Fibroblast of skin of abdomen (primary cell): Measurements from ENCODE around the gene PLEKHG5.

ENCODE experiments used
- DNase-seq: peaks from one replicate; pipeline ENCODE4 v3.0.0-alpha.2; 2013

Gene PLEKHG5

DNA sequence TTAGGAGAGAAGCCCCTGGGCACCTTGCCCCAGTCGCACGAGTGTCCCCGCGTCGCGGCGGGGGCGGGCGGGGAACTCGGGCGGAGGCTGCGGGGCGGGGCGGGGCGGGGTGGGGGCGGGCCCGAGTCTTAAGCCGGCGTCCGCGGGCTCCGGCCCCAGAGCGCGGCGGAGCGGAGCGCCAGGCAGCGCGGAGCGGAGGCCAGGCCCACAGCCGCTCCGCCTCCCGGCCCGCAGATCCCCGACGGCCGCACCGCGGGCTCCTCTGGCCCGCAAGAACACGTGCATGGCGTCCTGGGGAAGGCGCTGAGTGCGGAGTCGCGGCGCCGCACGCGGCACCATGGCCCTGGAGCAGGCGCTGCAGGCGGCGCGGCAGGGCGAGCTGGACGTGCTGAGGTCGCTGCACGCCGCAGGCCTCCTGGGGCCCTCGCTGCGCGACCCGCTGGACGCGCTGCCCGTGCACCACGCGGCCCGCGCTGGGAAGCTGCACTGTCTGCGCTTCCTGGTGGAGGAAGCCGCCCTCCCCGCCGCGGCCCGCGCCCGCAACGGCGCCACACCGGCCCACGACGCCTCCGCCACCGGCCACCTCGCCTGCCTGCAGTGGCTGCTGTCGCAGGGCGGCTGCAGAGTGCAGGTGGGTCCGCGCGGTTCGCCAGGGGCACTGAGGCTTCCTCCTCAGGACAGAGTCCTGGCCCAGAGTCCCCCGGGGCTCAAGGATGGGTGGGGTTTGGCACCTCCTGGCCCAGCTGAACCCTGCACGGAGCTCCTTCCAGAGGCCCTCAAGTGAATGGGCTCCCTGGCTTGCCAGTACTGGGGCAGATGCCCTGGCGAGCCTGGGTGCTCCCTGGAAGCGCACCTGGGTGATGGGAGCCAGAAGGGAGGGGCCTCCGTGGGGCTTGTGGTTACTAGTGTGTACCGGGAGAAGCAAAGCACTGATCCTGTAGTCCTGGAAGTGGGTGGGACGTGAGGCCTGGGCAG is 66.6 kb downstream of the PLEKHG5 start, which contains the start of gene ESPN:
TSS of gene ESPN (plus strand) at position 158 of the 975 bp plus-strand sequence. CDS start at position 338, 180 bp downstream.
- no peak for DNase-seq

DNA sequence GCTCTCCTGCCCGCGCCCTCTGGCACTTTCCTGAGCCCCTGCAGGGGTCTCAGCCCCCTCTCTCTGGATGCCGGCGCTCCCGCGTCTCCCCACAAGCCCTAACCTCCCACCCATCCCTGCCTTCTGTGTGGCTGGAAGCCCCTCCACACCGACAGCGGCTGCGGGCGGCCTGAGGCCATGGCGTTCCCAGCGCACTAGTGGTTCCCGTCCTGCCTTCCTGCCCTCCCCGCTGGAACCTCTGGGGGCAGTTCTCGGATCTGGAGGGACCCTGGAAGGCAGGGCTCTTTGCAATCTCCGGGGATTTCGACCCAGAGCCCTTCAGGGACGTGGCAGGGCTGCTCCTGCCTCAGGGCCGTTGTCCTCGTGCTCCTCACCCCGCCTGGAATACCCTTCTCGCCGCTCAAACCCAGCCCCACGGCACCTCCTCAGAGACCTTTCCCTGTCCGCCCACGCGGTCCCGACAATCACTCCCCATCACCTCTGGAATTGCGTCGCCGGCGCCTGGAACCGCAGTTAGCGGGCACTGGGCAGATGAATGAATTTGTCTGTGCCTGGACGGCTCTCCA is 67.4 kb downstream of the PLEKHG5 start:
- DNase-seq: no peak

DNA sequence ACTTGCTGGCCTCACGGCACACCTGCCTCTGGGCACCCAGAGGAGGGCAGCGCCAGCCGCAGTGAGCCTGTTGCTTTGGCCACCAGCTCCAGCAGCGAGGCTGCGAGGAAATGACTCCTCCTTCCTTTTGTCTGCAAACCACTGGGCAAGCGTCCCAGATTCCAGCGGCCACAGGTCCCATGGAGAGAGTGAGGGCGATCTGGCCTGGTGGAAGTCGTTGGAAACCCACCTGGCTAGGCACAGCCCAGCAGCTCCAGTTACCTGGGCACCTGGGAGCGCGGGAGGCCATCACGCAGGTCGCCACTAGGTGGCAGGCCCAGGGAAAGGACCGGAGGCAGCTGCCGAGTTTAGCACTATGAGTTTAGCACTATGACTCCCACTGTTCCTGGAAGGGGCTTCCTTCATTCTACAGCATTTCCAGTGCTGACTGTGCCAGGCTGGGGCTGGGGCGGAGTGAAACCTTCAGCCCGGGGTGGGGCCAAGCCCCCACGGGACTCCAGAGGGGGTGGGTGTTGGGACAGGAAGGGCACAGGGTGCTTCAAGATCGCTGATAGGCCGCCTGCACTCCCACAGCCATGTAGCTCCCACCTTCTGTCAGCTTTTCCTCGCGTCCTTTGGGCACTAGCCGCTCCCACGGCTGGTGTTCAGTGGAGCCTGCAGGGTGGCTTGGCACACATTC is 68.0 kb downstream of the PLEKHG5 start:
- peak; percentile 11 for DNase-seq

DNA sequence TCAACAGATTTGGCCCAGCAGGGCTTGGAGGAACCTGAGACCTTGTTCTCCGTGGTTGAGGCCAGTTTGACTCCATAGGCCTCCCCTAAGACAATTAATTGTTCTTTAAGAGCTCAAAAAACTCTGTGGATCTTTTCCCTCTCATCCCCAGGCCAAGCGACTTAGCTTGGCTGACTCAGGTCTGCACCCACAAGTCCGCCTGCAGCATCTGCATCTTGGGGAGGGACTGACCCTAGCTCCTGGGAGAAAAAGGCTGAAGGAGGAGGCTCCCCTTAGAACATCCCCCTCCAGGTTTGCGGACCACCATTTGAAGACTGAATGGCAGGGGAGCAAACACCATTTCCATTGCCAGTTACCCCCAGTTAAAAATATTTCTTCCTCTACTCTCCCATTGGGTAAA is 70.2 kb downstream of the PLEKHG5 start:
- DNase-seq: no peak

DNA sequence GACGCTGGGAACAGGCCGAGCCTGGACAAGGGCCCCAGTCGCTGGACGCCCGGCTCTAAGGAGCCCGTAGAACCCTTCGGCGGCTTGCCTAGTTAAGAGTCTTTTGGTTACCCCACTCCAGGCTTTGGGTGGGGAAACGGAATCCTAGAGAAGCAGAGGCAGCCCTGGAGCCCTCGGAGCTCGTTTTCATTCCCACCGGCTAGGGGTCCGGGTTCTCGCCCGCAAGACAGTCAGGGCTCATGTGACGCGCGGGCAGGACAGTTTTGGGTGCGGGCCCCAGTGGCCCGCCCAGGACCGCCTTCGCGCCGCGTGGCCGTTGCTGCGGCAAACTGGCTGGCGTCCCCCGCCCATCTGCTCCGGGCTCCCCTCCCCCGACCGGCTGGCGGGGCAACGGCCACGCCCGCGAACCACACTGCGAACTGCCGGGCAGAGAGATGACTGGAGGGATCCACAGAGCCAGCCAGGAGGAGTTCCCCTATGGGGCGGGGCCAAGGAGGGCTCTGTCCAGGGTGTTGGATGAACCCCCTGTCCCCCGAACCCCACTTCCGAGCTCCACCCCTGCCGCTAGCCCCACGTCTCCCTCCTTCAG is 70.9 kb downstream of the PLEKHG5 start:
- DNase-seq: no peak

DNA sequence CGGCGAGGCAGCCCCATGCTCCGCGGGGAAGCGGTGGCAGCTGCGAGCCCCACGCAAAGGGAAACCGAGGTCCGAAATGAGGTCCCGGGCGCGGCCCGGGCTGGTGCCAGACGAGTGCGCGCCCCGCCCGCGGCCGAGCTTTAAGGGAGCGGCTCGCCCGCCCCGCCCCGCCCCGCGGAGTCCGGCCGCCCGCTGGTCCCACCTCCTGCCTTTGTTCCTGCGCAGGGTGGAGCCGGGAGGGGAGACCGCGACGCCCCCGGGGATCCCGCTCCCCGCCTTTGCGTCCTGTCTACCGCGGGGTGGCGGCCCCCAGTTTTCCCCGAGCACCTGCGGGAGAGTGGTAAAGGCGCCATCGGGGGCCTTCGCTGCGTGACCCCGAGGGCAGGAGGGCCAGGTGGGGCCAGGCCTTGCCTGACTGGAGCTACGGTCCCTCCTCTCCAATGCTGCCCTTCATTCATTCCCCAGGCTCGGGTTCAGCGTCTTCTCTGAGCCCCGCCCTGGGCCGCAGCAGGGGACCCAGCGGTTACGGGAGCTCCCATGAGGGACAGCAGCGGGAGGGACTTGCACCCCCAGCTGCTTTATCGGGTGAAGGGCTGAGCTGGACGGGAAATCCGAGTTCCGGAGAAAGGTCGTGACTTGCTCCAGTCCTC is 71.5 kb downstream of the PLEKHG5 start, which contains the start of gene HES2:
TSS of gene HES2 (minus strand) at position 116 of the 650 bp plus-strand sequence. CDS start at position 17, 99 bp downstream.
- DNase-seq: no peak

DNA sequence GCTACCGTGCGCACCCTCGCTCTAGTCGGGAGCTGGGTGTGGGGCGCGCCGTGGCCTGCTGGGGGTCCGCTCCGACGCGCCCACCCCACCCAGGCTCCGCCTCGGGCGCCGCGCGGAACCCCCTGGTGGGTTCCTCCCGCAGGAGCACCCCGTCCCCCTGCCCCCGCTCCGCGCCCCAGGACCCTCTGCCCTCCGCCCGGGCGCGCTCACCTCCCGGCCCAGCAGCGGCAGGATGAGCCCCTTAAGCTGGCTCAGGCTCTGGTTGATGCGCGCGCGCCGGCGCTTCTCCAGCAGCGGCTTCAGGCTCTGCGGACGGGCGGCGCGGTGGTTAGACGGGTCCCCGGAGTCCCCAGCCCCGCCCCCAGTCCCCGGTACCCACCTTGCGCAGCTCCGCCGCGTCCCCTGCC is 72.1 kb downstream of the PLEKHG5 start:
- DNase-seq: no peak

DNA sequence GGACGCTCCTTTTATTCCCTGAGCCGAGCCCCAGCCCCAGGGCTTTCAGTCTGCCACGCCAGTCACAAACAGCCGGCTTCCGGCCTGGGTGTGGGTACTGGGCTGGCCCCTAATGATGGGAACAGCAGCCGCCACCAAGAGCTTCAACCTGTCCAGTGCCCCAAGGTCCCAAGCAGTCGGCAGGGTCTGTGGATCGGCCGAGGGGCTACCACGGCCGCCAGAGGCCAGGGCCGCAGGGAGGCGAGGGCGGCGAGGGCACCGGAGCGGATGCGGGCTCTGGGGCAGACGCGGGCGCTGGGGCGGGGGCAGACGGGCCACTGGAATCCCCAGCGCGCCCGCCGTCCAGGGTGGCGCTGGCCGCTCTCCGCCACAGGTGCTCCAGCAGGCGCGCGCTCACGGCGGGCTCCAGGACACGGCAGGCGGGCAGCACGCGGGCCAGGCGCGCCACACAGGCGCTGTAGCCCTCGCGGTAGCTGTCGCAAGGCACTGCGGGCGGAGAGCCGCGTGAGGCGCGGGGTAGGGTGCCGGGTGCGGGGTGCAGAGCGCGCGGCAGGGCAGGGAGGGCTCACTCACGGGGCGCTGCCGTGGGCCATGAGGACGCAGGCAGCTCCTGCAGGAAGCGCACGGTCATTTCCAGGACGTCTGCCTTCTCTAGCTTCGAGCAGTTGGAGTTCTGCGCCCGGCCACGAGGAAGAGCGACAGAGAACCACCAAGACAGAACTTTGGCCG is 72.6 kb downstream of the PLEKHG5 start:
- DNase-seq: no peak

DNA sequence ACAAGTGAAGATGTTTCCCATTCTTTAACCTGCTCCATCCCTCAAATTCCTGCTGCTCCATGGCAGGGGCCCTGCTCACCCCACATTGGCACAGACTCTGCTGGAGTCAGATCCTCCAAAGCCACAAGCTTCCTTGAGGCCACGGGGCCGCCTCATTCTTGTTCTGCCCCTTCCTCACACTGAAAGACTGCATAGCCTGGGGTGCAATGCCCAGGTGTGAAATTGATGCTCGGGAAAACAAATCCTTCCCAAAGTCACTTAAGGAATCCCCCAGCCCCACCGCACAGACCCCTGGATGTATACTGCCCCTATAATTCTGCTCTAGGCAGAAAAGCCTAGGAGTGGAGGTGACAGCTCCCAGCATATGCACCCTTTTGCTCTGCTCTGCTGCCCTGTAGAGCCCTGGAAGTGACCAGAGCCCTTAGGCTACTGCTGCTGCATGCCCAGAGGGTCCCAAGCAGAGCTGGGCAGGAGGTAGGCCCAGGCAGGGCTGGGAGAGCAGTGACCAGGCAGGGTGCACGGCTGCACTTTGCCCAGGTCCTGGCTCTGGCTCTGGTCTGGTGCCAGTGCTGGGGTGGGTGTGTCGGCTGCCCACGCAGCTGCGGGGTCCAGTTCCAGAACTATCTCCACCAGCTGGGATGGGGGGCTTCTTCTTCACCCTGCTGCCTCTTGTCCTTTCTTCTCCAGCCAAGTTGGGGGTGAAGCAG is 73.4 kb downstream of the PLEKHG5 start:
- no peak for DNase-seq
